T-helper 1 cell treated with Interleukin-12 subunit alpha and Interleukin-12 subunit beta and Interleukin-4 antibody, amounts not matched to agents 30 ng/mL and 1 ng/mL, for 36 hours (primary cell): Measurements from ENCODE around the gene UGT1A1. TPM values are rescaled to one million over a fixed set of nuclear protein-coding genes. Genes with fewer than 3 reads are reported as not detected.
"Not testable (repeated sequence)": the region's sequence is repeated elsewhere in the genome, so short reads cannot be mapped to it uniquely, and the experiment has no call there.

Source experiments
- intact Hi-C: fragments of 100-400 bp; cut with micrococcal nuclease; formaldehyde crosslinking; loops from one replicate; pipeline ENCODE4 v1.15.1; 2024
- total RNA-seq: library from RNA; stranded (reverse); gene quantifications from 2 replicates; pipeline ENCODE4 v1.2.3, GENCODE V29; 2022

The UGT1A1 gene
- not detected in 2 replicates for total RNA-seq

- intact Hi-C loops = no loop called here
Measured at GRCh38 chr2:233760043-233760442, at the start of gene UGT1A1. Gene UGT1A1, plus strand, starts transcription at chr2:233760270. Its CDS starts 18 bp downstream, at chr2:233760288.

DNA sequence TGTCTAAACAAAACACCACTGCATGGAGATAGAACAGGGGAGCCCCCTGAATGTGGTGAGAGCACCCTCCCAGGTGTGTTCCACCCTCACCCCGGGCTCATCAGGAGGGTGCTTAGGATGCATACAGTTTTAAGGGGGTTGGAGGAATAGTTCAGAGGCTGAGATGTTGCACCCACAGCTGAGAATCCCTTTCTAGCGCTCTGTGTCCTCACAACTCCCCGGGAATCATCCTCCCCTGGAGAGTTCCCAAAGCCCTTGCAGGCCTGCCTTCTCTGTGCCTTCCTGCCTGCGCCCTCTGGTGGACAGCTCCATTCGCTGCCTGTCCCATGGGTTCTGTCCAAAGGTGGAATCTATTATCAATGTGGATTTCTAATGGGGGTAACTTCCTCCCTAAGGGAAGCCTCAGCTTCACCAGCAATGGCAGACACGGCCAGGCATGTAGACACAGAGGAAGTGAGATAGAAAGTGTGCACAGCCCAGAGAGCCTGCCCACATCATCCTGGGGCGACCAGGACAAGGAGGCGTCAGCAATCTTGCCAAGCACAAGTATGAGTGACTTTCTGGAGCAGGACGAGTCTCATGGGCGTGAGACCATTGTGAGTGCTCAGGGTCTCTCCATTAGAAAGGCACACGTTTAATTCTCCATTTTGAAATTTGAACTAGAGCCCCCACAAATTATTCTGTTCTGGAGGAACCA, 48.6 kb upstream of the UGT1A1 start:
- intact Hi-C loops = loop anchor here (1.0 to 2.0 kb wide), 2 partner anchors 269 to 307 kb away; no protein-coding TSS in a partner anchor

DNA sequence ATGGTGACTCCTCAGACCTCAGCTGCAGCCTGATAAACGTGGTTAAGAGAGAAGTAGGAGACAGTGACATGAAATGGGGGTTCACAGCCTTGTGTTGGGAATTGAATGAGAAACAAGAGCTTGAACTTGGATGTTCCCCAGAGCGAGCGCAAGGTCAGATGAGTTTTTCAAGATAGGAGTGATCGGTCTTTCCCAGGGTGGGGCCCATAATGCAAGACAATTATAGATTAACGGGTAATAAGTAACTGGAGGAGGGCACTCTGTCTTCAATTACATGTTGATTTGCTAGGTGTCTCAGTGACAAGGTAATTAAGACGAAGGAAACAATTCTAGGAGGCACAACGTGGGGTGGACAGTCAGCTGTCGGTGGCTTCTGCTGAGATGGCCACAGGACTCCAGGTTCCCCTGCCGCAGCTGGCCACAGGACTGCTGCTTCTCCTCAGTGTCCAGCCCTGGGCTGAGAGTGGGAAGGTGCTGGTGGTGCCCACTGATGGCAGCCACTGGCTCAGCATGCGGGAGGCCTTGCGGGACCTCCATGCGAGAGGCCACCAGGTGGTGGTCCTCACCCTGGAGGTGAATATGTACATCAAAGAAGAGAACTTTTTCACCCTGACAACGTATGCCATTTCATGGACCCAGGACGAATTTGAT, 47.3 kb upstream of the UGT1A1 start, which contains the start of gene UGT1A5:
Gene UGT1A5 (plus strand): TSS at position 297 of the 651 bp plus-strand sequence. CDS start 85 bp downstream, at position 382.
- intact Hi-C loops = no loop called here

- intact Hi-C loops = no loop called here
Measured at GRCh38 chr2:233713262-233713615, 46.8 kb upstream of the UGT1A1 start.

GRCh38 chr2:233714121-233714520, 45.9 kb upstream of the UGT1A1 start:
- intact Hi-C loops = no loop called here

DNA sequence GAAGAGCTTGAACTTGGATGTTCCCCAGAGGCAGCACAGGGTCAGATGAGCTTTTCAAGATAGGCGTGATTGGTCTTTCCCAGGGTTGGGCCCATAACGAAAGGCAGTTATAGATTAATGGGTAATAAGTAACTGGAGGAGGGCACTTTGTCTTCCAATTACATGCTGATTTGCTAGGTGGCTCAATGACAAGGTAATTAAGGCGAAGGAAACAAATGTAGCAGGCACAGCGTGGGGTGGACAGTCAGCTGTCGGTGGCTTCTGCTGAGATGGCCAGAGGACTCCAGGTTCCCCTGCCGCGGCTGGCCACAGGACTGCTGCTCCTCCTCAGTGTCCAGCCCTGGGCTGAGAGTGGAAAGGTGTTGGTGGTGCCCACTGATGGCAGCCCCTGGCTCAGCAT, 41.5 kb upstream of the UGT1A1 start, which contains the start of gene UGT1A4:
Gene UGT1A4 (plus strand): TSS at position 185 of the 400 bp plus-strand sequence. CDS start 85 bp downstream, at position 270.
- intact Hi-C loops = no loop called here

DNA sequence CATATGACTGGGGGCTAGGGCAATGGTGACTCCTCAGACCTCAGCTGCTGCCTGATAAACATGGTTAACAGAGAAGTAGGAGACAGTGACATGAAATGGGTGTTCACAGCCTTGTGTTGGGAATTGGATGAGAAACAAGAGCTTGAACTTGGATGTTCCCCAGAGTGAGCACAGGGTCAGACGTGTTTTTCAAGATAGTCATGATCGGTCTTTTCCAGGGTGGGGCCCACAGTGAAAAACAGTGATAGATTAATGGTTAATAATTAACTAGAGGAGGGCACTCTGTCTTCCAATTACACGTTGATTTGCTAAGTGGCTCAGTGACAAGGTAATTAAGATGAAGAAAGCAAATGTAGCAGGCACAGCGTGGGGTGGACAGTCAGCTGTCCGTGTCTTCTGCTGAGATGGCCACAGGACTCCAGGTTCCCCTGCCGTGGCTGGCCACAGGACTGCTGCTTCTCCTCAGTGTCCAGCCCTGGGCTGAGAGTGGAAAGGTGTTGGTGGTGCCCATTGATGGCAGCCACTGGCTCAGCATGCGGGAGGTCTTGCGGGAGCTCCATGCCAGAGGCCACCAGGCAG, 31.3 kb upstream of the UGT1A1 start, which contains the start of gene UGT1A3:
Gene UGT1A3 (plus strand): TSS at position 320 of the 579 bp plus-strand sequence. CDS start 85 bp downstream, at position 405.
- intact Hi-C loops = no loop called here

GRCh38 chr2:233736868-233737653, 23.0 kb upstream of the UGT1A1 start:
- intact Hi-C loops = not testable (repeated sequence)

DNA sequence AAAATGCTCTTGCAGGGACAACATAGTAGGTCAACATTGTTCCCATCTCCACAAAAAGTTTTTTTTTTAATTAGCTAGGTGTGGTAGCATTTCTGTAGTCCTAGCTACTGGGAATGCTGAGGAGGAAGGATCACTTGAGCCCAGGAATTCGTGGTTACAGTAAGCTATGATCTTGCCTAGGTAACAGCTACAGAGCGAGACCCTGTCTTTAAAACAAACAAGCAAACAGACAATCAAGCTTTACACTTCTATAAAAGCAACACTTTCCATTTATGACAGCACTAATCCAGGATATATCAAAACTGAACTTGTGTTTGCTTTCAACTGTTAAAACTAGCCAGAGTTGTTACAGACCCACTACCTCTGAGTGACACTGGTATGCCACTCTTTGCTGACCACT, 19.2 kb upstream of the UGT1A1 start:
- intact Hi-C loops = no loop called here

DNA sequence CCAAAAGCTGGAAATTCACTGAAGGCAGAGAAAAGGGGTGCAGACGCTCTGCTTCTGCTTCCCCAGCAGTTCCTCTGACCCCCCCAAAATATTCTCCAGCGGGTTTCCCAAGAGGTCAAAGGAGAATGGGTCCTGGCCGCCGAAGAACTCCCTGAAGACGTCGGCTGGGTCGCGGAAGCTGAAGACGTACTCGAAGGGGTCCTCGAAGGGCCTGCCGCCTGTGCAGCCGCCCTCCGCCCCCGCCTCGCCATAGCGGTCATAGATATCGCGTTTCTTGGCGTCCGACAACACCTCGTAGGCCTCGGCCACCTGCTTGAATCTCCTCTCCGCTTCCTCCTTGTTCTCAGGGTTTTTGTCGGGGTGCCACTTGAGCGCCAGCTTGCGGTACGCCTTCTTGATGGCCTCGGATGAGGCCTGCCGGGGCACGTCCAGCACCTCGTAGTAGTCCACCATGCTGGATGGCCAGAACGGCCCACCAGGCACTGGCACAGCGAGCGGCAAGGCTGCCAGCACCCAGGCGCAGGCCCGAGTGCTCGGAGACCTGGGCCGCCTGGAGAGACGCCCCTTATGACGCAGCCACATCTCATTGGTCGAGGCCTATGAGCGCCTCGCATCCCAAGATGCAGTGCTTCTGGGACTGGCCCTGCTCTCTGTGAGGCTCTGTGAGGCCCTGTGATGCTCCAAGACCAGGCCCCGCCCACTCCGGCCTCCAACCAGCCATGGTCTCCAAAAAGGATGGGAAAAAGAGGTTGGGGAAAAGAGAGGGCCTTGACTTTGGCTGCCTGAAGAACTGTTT, 16.4 kb upstream of the UGT1A1 start:
- intact Hi-C loops = no loop called here

GRCh38 chr2:233745073-233745755, 14.9 kb upstream of the UGT1A1 start:
- intact Hi-C loops = no loop called here

DNA sequence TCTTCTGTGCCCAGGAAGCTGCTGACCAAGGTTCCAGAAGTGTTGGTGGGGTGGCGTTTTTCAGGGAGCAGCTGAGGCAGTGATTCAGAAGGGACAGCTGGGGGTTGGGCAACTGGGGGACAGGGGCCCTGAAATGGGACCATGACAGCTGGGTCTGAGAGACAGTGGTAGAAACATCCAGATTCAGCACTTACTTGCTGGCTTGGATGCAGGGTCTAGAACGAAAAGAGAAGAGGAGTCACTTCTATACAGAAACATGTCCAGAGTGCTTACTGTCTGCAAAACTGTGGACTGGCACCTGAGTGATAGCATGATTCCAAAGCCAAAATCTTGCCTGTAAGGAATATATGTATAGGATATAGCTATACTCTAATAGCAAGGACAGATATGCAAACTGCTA, 14.2 kb upstream of the UGT1A1 start:
- intact Hi-C loops = not testable (repeated sequence)

GRCh38 chr2:233746475-233747282, 13.4 kb upstream of the UGT1A1 start:
- intact Hi-C loops = no loop called here

DNA sequence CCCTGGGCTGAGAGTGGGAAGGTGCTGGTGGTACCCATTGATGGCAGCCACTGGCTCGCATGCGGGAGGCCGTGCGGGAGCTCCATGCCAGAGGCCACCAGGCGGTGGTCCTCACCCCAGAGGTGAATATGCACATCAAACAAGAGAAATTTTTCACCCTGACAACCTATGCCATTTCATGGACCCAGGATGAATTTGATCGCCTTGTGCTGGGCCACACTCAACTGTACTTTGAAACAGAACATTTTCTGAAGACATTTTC, 12.9 kb upstream of the UGT1A1 start:
- intact Hi-C loops = no loop called here

- intact Hi-C loops = not testable (repeated sequence)
Measured at GRCh38 chr2:233750689-233751088, 9.4 kb upstream of the UGT1A1 start.

DNA sequence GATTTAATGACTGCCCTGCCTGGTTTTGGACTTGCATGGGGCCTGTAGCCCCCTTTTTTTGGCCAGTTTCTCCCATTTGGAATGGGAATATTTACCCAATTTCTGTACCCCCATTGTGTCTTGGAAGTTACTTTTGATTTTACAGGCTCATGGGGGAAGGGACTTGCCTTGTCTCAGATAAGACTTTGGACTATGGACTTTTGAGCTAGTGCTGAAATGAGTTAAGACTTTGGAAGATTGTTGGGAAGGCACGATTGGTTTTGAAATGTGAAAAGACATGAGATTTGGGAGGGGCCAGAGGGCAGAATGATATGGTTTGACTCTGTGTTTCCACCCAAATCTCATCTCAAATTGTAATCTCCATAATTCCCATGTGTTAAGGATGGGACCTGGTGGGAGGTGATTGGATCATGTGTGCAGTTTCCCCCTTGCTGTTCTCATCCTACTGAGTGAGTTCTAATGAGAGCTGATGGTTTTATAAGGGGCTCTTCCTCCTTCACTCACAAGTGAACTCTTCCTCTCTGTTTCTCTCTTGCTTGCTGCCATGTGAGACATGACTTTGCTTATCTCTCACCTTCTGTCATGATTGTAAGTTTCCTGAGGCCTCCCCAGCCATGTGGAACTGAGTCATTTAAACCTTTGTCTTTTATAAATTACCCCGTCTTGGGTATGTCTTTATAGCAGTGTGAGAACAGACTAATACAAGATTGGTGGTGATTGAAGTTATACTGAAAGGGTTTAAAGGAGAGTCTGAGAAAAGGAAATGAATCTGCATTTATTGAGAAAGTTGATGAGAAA, 8.7 kb upstream of the UGT1A1 start:
- intact Hi-C loops = not testable (repeated sequence)

DNA sequence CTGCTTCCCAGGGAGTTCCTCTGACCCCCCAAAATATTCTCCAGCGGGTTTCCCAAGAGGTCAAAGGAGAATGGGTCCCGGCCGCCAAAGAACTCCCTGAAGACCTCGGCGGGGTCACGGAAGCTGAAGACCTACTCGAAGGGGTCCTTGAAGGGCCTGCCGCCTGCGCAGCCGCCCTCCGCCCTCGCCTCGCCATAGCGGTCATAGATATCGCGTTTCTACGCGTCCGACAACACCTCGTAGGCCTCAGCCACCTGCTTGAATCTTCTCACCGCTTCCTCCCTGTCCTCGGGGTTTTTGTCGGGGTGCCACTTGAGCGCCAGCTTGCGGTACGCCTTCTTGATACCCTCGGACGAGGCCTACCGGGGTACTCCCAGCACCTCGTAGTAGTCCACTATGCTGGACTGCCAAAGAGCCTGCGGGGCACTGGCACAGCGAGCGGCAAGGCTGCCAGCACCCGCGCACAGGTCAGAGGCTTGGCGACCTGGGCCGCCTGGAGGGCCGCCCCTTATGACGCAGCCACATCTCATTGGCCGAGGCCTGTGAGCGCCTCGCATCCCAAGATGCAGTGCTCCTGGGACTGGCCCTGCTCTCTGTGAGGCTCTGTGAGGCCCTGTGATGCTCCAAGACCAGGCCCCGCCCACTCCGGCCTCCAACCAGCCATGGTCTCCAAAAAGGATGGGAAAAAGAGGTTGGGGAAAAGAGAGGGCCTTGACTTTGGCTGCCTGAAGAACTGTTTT, 5.0 kb upstream of the UGT1A1 start:
- intact Hi-C loops = no loop called here
